Muscle layer of duodenum (tissue), 2 donors: ENCODE measurements around the gene NEFH.

Experiments
- H3K27ac ChIP-seq: one replicate; pipeline ENCODE4 v1.7.0; 2013; ENCODE audit warnings: mild to moderate bottlenecking, low read length
- H3K27me3 ChIP-seq: one replicate; pipeline ENCODE4 v1.7.0; 2013; ENCODE audit warnings: low read depth, mild to moderate bottlenecking, control low read depth, low read length
- H3K36me3 ChIP-seq, 2 donors: one replicate each; pipeline ENCODE4 v1.7.0; 2013; ENCODE audit warnings: low read length in 2 of 2, control low read depth in 1 of 2, mild to moderate bottlenecking in 1 of 2; ENCODE audit not compliant: insufficient read depth in 2 of 2, control insufficient read depth in 1 of 2
- H3K4me1 ChIP-seq, 2 donors: one replicate each; pipeline ENCODE4 v1.7.0; 2013; ENCODE audit warnings: low read length in 2 of 2, mild to moderate bottlenecking in 2 of 2, control low read depth in 1 of 2, moderate library complexity in 1 of 2; ENCODE audit not compliant: insufficient read depth in 2 of 2, control insufficient read depth in 1 of 2
- H3K4me3 ChIP-seq, 2 donors: one replicate each; pipeline ENCODE4 v1.7.0; 2013; ENCODE audit warnings: low read length in 2 of 2, low read depth in 1 of 2, mild to moderate bottlenecking in 1 of 2
- H3K9me3 ChIP-seq, 2 donors: one replicate each; pipeline ENCODE4 v1.7.0; 2013; ENCODE audit warnings: low read length in 2 of 2, control low read depth in 1 of 2, mild to moderate bottlenecking in 1 of 2; ENCODE audit not compliant: control insufficient read depth in 1 of 2
- donor health status: healthy.

The NEFH gene

GRCh38 chr22:29447906-29448305 is 32.1 kb upstream of the NEFH start:
- no peaks in the 10 kb centered on the region for H3K36me3 ChIP-seq
- no peaks in the 10 kb centered on the region for H3K4me1 ChIP-seq
- H3K9me3 ChIP-seq = no peaks in the 10 kb centered on the region
- H3K27me3 ChIP-seq = no peaks in the 10 kb centered on the region
- H3K27ac ChIP-seq = no peak overlapping the region
- H3K4me3 ChIP-seq = no peak overlapping the region

GRCh38 chr22:29449296-29449875 is 30.6 kb upstream of the NEFH start:
- no peaks in the 10 kb centered on the region for H3K36me3 ChIP-seq
- H3K4me3 ChIP-seq = no peak overlapping the region
- H3K27ac ChIP-seq = no peak overlapping the region
- H3K4me1 ChIP-seq = peaks cover 0 to 7% of the 10 kb centered on the region in 2 donors
- no peaks in the 10 kb centered on the region for H3K9me3 ChIP-seq
- no peaks in the 10 kb centered on the region for H3K27me3 ChIP-seq

- Histone ChIP-seq H3K4me1 (peaks cover 0 to 8% of the 10 kb centered on the region in 2 donors), H3K4me3 (no peak overlapping the region), H3K36me3 (no peaks in the 10 kb centered on the region), H3K27ac (no peak overlapping the region), H3K9me3 (no peaks in the 10 kb centered on the region), H3K27me3 (no peaks in the 10 kb centered on the region)
These were observed 29.8 kb upstream of the NEFH start for GRCh38 chr22:29450222-29450621.

- H3K4me1 ChIP-seq = peaks cover 0 to 8% of the 10 kb centered on the region in 2 donors
- no peak overlapping the region for H3K4me3 ChIP-seq
- H3K27ac ChIP-seq = no peak overlapping the region
These were observed 28.2 kb upstream of the NEFH start for GRCh38 chr22:29451863-29452262.

GRCh38 chr22:29454276-29454675 is 25.7 kb upstream of the NEFH start:
- Histone ChIP-seq H3K27me3 (no peaks in the 10 kb centered on the region), H3K36me3 (no peaks in the 10 kb centered on the region), H3K27ac (no peak overlapping the region), H3K9me3 (no peaks in the 10 kb centered on the region), H3K4me1 (peaks cover 0 to 8% of the 10 kb centered on the region in 2 donors), H3K4me3 (no peak overlapping the region)

More at GRCh38 chr22:29451863-29452262, 28.2 kb upstream of the NEFH start:
- Histone ChIP-seq H3K27me3 (no peaks in the 10 kb centered on the region), H3K36me3 (no peaks in the 10 kb centered on the region), H3K9me3 (no peaks in the 10 kb centered on the region)

GRCh38 chr22:29456211-29456671 is 23.8 kb upstream of the NEFH start:
- no peaks in the 10 kb centered on the region for H3K9me3 ChIP-seq
- H3K36me3 ChIP-seq = no peaks in the 10 kb centered on the region
- H3K4me3 ChIP-seq = no peak overlapping the region
- H3K27me3 ChIP-seq = no peaks in the 10 kb centered on the region
- peaks cover 0 to 8% of the 10 kb centered on the region in 2 donors for H3K4me1 ChIP-seq
- H3K27ac ChIP-seq = no peak overlapping the region

- peaks cover 0 to 8% of the 10 kb centered on the region in 2 donors for H3K4me1 ChIP-seq
- H3K4me3 ChIP-seq = no peak overlapping the region
- no peak overlapping the region for H3K27ac ChIP-seq
- no peaks in the 10 kb centered on the region for H3K27me3 ChIP-seq
- H3K36me3 ChIP-seq = no peaks in the 10 kb centered on the region
- no peaks in the 10 kb centered on the region for H3K9me3 ChIP-seq
These were observed 22.3 kb upstream of the NEFH start for GRCh38 chr22:29457730-29458129.

GRCh38 chr22:29458551-29458950 is 21.5 kb upstream of the NEFH start:
- H3K27me3 ChIP-seq = no peaks in the 10 kb centered on the region
- H3K9me3 ChIP-seq = no peaks in the 10 kb centered on the region
- H3K4me3 ChIP-seq = no peak overlapping the region
- peaks cover 0 to 8% of the 10 kb centered on the region in 2 donors for H3K4me1 ChIP-seq
- H3K27ac ChIP-seq = no peak overlapping the region
- H3K36me3 ChIP-seq = no peaks in the 10 kb centered on the region

- H3K4me3 ChIP-seq = no peak overlapping the region
- no peaks in the 10 kb centered on the region for H3K36me3 ChIP-seq
- H3K27ac ChIP-seq = no peak overlapping the region
- no peaks in the 10 kb centered on the region for H3K9me3 ChIP-seq
- H3K27me3 ChIP-seq = no peaks in the 10 kb centered on the region
- no peaks in the 10 kb centered on the region for H3K4me1 ChIP-seq
These were observed 20.2 kb upstream of the NEFH start for GRCh38 chr22:29459773-29460172.

- H3K9me3 ChIP-seq = no peaks in the 10 kb centered on the region
- H3K27ac ChIP-seq = no peak overlapping the region
- no peak overlapping the region for H3K4me3 ChIP-seq
- H3K4me1 ChIP-seq = no peaks in the 10 kb centered on the region
- H3K27me3 ChIP-seq = no peaks in the 10 kb centered on the region
- no peaks in the 10 kb centered on the region for H3K36me3 ChIP-seq
These were observed 18.8 kb upstream of the NEFH start for GRCh38 chr22:29461263-29461662.

GRCh38 chr22:29463629-29464028 is 16.4 kb upstream of the NEFH start:
- no peak overlapping the region for H3K27ac ChIP-seq

GRCh38 chr22:29464581-29464980 is 15.4 kb upstream of the NEFH start:
- H3K9me3 ChIP-seq = no peaks in the 10 kb centered on the region
- no peak overlapping the region for H3K27ac ChIP-seq
- no peak overlapping the region for H3K4me3 ChIP-seq
- no peaks in the 10 kb centered on the region for H3K4me1 ChIP-seq
- H3K27me3 ChIP-seq = no peaks in the 10 kb centered on the region
- H3K36me3 ChIP-seq = no peaks in the 10 kb centered on the region

More at GRCh38 chr22:29463629-29464028, 16.4 kb upstream of the NEFH start:
- no peaks in the 10 kb centered on the region for H3K9me3 ChIP-seq
- no peaks in the 10 kb centered on the region for H3K27me3 ChIP-seq
- no peaks in the 10 kb centered on the region for H3K4me1 ChIP-seq
- no peaks in the 10 kb centered on the region for H3K36me3 ChIP-seq
- H3K4me3 ChIP-seq = no peak overlapping the region
